A673 (cell line): ENCODE measurements around the gene KIAA0232.

Experiments used
- CTCF ChIP-seq: fragments of 300-800, 200-600 bp; sonication (generic); conservative IDR thresholded peaks from 2 replicates; pipeline ENCODE4 v1.5.1; 2017; ENCODE audit warnings: low read depth, mild to moderate bottlenecking, antibody characterized with exemption, low read length, moderate library complexity, mixed read lengths
- EZH2 ChIP-seq: fragments of 200-600 bp; sonication (generic); IDR thresholded peaks from 2 replicates; pipeline ENCODE4 v1.6.1; 2017; ENCODE audit warnings: borderline replicate concordance, low read depth, mild to moderate bottlenecking, mixed read lengths, antibody characterized with exemption, low read length; ENCODE audit not compliant: poor library complexity, severe bottlenecking

- TF ChIP-seq CTCF: no peak
- TF ChIP-seq EZH2: no peak
Measured at GRCh38 chr4:6851431-6851830, 68.9 kb downstream of the KIAA0232 start.
